GM18907 (cell line): Measurements from ENCODE around the gene FUT9.
A peak's percentile ranks its signal among the peaks of the same experiment; 100 is the strongest.

Experiments
- ATAC-seq: cut with Tn5 transposase; IDR thresholded peaks from one replicate; pipeline ENCODE4 v1.9.1; 2021; ENCODE audit warnings: mild to moderate bottlenecking, moderate library complexity; ENCODE audit not compliant: unreplicated experiment

The FUT9 gene

DNA sequence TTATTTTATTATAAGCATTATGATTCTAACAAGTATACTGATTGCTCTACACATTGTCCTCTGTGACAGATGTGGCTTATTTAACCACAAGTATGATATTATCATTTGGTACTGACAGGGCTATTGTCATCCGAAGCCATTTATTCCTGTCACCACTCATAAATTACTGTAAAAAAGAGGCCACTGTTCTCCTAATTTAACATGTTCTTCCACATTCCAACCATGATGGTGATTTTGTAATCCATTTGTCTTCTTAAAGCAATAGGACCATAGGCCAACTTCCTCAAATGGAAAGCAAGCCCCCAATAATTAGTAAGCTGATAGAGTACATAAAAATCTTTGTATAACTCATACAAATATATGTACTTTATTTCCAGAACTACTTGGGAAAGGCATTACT lies 50.6 kb downstream of the FUT9 start:
- ATAC-seq, result no peak

DNA sequence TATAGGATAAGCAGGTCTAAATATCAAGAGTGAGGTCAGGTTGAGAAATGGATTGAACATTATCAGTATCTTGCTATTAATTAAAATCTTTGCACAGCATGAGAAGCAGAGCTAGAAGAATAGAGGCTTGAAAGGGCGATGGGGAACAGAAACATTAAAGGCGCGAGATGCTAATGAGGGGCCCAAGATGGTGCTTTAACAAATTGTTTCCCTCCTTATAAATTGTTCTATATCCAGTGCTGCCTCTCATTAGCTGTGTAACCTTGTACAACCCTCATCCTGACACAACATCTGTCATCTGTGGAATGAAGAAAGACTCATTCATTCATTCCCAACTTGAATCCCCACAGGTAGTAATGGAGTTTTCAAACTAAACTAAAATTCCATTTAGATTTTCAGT lies 57.8 kb downstream of the FUT9 start:
- no peak for ATAC-seq

DNA sequence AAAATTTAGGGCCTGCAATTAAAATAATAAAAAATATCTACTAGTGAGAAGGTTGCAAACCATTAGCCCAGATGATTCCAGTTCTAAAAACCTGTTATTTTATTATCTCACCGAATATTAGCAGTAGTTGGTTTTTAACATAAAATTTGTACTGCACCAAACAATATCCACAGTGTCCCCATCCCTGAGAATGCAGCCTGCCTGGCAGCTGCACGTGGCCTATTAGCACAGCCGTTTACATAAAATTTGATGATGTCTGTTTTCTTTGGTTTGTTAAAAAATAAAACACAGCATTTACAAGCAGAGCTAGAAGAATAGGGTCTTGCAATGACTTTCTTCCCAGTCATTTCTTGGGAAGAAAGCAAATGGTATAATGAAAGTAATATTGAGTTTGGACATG lies 58.2 kb downstream of the FUT9 start:
- no peak for ATAC-seq

DNA sequence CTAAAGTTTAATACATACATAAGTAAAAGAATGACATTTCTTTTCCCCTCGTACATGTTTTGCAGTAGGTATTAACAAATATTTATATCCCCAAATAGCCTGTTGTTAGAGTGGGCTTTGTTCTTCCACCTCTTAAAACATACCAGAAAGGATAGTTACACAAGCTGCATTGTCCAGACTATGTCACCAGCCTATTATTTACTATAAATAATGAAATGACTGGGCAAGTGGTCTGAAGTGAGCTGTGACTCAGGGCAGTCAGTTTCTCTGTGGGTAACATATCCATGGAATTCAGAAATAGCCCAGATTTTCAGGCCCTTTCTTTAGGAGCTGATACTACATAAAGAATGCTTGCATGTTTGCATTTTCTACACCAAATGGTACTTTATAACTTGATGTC lies 60.1 kb downstream of the FUT9 start:
- ATAC-seq, result no peak

DNA sequence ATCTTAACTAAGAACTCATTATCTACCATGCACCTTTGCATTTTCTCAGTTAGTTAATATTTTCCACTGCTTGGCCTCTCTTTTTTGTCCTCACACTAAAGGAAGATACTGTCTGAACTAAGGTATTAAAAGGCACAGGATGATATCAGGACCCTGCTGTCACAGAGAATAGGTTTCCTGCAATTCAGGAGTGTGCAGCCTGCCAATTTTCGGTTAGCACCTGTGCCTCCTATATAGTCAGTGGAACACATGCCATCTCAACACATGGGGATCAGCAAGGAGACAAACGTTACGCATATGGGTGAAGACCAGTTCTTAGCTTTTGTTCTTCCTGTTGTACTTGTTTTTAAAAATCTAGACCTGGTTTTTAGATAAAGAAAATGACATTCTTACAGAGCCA lies 71.0 kb downstream of the FUT9 start:
- no peak for ATAC-seq

DNA sequence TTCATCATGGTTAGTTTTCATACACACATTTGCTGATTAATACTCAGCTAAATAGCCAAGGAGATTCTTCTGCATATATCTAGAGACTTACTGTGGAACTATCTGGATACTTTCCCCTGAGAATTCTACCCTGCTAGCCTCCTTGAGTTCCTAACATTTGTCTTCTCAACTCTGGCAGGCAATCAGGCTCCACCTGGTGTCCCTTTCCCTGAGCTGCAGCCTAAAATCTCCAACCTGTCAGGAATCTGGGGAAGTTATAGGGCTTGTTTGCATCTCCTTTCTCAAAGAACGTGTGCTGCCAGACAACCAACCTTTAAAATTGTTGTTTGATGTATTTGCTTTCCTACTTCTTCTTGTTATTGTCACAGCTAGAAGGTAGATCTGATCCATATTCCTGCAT lies 73.4 kb downstream of the FUT9 start:
- ATAC-seq, result no peak

DNA sequence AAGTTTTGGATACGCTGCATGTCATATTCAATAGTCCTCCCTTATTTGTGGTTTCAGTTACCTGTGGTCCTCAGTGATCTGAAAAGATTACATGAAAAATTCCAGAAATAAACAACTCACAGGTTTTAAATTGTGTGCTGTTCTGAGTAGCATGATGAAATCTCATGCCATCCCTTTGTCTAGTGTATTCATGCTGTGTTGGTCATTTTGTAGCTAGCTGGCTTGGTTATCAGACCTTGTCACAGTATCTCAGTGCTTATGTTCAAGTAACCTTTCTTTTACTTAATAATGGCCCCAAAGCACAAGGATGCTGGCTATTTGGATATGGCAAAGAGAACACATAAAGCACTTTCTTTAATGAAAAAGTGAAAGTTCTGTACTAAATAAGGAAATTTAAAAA lies 78.3 kb downstream of the FUT9 start:
- no peak for ATAC-seq

DNA sequence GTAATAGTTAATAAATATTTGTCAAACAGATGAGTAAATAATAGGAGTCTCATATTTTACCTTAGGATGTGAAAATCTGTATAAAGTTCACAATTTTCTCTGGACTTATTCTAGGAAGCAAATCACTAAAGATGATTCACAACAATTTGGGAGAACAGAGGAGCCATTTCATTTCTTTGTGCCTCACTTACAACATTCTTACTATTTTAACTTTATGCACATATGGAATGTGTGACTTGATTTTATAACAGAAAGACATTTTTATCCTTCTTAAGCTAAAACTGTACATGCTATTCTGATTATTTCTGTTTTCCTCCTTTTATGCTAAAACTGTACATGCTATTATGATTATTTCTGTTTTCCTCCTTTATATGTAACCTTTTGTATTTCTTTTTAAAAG lies 83.3 kb downstream of the FUT9 start:
- no peak for ATAC-seq

DNA sequence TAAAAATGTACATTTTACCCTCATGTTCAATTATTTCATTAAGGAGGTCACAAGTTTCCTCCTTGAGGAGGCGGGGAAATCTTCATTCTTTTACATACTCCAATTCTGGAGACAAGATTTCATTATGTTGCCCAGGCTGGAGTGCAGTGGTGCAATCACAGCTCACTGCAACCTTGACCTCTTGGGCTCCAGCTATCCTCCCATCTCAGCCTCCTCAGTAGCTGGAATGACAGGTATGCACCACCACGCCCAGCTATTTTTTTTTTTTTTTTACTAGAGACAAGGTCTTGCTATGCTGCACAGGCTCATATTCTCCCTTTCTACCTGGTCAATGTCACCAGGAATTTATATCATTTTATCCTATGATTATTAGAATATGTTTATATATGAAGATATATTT lies 85.8 kb downstream of the FUT9 start:
- ATAC-seq, result no peak

DNA sequence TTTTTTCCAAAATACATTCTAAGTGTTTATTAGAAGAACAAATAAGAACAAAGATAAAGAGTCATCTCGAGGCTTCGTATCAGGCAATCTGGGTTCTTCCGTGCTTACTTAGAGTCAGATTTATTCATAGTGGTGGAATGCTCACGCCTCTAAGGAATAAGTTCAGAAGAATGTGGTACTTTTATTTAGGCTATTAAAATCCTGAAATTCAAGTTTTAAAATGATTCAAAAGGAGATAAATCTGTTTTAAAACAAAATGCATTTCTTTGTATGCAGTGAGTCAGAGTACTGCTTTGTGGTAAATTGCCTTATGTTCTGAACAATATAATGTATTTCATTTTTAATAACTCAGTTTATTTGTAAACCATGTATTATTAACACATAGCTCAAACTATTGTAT lies 89.1 kb downstream of the FUT9 start:
- no peak for ATAC-seq

DNA sequence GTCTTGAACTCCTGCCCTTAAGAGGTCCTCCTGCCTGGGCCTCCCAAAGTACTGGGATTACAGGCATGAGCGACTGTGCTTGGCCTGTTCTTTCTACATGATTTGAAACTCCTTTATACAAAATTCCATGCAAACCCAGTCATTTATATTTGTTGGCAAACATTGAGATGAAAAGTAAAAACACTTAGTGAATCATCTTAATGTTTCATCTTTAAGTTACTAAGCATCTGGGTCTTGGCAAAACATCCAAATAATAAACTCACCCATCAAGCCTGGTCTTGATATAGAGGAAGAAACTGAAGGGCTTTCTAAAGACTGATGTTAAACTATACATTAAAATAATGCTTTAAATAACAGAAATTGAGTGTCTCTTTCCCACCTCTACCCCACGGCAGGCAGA lies 95.1 kb downstream of the FUT9 start:
- ATAC-seq, result no peak

DNA sequence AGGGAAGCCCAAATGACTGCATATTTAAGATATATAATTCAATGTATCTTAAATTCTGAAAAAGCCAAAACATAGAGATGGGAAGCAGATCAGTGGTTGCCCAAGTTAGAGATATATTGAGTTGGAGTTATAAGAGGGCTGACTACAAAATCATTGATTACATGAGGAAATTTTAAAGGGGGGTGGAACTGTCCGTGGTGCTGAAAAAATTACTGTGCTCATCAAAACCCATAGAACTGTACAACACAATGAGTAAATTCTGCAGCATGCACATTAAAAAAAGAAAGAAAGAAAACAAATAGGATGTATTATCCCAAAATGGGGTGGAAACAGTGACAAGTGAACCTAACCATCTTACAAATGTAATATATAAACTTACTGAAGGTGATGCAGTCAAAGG lies 100.9 kb downstream of the FUT9 start:
- ATAC-seq, result no peak

DNA sequence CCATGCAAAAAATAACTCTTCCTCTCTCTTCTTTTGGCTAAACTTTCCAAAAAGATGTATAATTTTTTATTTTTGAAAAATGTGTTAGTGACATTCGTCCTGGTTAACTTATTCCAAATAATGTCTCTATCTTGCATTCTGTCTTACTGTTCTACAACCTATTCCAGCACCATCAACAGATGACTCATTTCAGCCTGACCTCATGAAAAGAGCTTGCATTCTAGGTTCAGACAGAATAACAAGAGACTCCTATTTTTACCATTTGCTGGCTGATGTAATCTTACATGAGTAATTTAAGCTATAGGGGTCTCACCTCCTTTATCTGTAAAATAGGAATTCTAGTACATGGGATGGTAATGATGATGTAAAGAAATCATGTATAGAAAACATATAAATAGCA lies 109.0 kb downstream of the FUT9 start:
- ATAC-seq, result no peak

DNA sequence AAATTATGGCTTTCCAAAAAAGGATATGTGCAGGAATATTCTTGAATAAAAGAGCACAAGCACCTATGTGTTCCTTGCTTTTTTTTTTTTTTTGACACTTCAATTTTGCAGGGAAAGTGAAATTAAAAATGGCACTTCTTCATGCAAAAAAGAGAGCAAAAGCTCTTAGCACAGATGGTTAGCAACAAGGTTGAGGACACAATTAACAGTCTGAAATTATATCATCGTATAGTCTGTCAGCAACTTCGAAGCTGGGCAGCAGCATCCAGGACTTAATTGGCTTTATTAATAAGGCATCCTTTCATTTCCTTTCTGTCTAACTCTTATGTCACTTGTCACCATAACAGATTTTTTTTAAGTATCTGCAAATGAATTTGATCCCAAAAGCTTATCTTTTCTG lies 122.6 kb downstream of the FUT9 start:
- ATAC-seq, result no peak

DNA sequence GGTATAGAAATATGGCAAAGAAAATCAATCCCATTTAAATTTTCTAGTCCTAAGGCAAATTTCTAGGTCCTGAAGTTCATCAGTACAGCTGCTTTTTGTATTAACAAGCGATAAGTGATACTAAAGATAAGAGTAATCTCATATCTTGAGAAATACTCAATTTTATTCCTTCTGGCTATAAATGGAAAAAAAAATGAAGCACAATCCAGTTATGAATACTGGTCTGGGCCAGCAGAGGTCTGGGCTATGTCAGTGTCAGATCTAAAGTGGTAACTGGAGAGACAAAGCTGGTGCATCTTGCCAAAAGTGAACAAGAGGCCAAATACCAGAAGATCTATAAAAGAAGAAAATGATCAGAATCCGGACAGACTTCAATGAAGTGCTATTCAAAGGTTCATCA lies 126.4 kb downstream of the FUT9 start:
- no peak for ATAC-seq

DNA sequence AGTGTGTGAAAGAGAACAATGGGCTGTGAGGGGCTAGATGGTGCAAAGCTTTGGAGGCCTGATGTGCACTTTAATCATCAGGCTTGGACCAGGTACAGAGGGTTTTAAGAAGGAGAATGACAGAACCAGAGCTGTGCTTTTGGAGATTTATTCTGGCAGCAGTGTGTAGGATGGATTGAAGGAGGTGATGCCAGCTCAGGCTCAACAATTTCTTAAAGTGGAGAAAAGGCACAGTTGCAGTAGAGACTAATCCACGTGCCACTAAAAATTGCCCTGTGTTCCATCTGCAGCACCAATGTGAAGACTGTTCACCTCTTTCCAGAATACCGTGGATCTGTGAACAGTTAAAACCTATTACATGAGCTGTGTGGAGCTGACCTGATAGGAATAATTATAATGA lies 134.7 kb downstream of the FUT9 start:
- ATAC-seq, result no peak

DNA sequence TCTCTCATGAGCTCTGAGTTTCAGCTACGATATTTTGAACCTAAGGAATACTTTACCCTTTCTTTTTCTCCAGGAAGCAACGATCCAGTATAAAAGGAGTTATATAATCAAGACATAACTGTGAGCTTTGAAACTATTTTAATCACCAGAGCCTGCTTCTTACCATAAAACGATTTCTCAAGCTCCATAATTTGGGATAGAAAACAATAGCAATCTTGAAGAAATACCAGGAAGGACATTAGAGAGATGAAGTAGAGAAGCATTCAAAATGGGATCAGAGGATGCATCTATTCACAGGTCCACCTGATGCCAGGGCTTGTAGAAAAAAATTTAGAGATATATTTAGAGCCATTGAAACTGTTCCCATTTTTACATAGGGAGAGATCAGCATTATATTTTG lies 135.9 kb downstream of the FUT9 start:
- no peak for ATAC-seq

DNA sequence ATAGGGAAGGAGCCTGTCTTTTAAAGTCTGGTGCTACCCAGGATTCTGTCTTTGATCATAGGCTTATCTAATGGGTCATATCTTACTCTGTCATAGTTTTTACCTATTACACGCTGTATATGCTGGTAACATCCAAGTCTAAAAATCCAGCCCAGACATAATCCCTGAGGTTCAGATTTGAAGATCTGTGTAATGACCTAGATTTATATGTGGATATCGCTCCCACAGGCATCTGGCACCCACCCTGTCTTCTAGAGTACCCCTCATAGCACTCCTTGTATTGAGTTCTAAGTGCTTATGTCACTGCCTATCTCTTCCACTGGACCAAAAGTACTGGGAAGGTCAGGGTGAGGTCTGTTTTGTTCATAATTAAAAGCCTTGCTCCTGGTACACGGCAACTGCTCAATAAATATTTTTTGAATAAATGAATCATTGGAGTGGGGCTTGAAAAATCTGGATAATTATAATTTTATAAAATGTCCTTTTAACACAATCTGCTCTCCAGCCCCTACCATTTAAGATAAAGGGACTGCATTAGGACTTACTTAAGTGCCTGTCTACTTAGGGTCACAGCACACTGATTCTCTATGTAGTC lies 136.4 kb downstream of the FUT9 start:
- no peak for ATAC-seq

DNA sequence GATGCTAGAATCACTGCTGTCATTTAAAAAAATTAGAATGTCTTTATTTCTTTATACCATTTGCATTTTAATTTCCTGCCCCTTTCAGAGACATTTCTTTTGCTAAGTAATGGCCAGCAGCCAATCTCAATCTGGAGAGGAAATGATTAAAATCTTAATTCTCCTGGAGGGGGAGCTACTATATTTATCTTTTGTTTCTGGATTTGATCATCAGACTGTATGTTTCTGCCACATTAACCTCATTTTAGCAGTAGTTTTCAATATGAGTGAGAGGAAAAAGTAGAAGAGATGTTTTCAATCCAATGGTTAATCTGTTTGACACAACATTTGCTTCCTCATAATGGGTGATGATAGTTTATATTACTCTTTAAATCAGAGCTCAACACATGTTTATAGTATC lies 138.0 kb downstream of the FUT9 start:
- ATAC-seq, result no peak

DNA sequence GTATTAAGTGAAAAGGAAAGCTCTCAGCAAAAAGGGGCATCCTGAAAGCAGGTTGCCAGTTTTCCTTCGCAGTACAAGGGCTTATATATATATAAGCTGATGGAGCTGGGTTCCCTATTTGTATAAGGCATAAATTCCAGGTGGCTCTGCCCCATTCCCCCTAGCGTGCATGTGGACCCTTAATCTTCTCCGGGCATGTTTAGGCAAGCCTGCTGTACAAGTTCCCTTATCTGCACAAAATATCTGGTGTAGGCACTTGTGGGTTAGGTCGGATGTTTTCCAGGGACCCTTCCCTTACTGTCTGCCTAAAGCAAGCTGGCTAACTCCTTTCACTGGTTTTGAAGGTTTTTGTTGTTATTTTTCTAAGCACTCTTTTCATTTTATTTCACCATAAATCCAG lies 140.7 kb downstream of the FUT9 start:
- no peak for ATAC-seq

DNA sequence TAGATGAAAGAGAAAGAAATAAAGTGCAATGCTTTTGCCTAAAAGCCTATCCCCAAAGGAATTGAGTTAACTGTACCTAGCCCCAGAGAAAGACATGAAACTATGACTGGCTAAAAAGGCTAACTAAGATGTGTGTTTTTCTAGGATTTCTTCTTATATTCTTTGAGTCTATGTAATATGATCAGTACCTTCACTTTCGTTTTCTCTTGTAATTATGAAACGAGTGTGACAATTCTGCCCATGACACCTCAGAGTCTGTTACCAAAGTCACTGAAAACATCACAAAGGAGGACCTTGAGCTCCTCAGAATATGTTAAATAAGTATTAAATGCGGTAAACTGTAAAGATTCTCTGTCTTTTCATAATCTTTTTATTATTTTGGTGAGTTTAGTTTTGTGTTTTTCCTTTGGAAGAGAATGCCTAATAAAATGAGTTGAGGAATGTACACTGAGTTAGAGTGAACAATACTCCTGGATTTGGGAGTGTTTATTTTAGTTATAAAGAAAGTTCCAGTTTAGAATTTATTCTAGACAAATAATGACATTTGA lies 141.3 kb downstream of the FUT9 start:
- peak; percentile 92 for ATAC-seq

DNA sequence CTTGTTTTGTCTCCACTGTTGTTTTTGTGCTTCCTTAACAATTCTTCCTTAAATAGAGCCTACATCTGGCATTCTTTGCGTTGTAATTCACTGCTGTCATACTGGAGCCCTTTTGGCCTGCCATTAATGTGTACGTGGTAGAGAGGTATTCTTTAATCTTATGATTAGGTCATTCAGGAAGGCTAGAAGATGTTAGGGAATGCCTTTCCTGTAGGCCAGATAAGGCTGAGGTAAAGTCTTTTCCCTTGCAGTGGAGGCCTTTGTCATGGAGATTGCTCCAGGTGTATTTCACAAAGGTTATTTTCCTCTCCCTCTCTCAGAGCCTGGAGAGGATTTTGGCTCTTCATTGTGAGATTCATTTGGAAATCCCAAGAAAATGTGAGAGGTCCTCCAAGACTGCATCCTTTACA lies 146.9 kb downstream of the FUT9 start:
- ATAC-seq, result no peak

DNA sequence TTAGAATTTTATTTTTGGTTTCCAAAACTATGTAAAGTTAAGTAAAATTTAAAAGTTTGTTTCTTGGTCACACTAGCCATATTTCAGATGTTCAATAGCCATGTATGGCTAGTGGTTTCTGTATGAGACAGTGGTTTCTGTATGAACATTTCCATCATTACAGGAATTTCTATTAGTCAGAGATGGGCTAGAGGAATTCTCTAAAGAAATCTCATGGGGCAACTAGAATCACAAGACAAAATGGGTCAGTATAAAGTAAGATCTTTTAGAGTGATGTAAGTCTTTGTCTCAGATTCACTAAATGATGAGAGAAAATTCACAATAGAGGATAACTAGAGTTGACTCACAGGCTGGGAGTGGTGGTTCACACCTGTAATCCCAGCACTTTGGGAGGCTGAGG lies 149.0 kb downstream of the FUT9 start:
- no peak for ATAC-seq
